ENCODE results near the gene ENAH. TPM values are rescaled to one million over a fixed set of nuclear protein-coding genes. Genes with fewer than 3 reads are reported as not detected.

ENAH gene
- total RNA-seq, 1 experiment from 2014 or later, result 100 TPM

DNA sequence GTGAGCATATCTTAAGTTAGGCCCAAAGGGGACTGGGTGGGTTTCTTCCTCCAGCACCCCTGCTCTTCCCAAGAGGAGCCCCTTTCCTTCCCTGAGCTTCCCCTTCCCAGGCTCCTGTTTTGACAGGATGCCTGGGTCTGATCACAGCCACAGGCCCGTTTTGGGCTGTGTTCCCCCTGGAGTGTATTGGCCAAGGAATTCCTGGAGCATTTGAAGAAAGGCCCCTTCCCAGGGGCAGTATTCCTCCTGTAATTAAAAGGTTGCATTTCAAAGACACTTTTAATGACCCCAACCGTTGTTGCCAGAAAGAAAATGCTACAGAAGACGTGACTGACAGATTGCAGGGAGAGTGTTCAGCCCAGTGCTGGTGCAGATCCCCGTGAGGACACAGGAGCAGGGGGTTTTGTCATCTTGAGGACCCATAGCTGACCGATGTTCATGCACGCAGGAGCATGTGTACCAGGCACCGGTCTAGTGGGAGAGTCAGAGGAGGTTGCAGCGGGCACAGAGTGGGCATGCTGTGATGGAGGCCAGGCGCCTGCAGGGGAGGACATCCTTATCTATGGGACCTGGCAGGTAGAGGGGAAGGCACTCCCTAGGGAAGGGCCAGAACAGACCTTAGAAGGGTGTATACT lies 205.8 kb downstream of the ENAH start:
- no TSS peak for BruUV-seq (replicated peaks)
- Histone ChIP-seq H4K20me1 (ENCODE audit: insufficient read depth) (no peaks in the 10 kb centered on the region), H3K9me2 (ENCODE audit: insufficient read depth) (no peaks in the 10 kb centered on the region), H3K4me2 (ENCODE audit: low read length) (no peak overlapping the region), H3K36me3 (ENCODE audit: control insufficient read depth in 1 of 2, insufficient read depth in 2 of 2, low read length in 2 of 2) (no peaks in the 10 kb centered on the region), H3K9me3 (ENCODE audit: control insufficient read depth in 1 of 2, insufficient read depth in 1 of 2, low read depth in 1 of 2, low read length in 2 of 2) (no peaks in the 10 kb centered on the region), H3K9ac (ENCODE audit: low read length) (no peak overlapping the region), H3K4me1 (ENCODE audit: control insufficient read depth in 1 of 2, insufficient read depth in 2 of 2, low read length in 2 of 2) (peaks cover 42 to 87% of the 10 kb centered on the region in 2 experiments), H3K27me3 (ENCODE audit: insufficient read depth, low read length) (no peaks in the 10 kb centered on the region), H3K4me3 (replicated peaks in 1 of 2; ENCODE audit: low read depth in 1 of 2, low read length in 2 of 2) (no peak overlapping the region), H3K27ac (ENCODE audit: low read depth, low read length) (no peak overlapping the region), H2AFZ (ENCODE audit: low read depth, low read length, poor library complexity, severe bottlenecking) (no peak overlapping the region), H3K79me2 (ENCODE audit: insufficient read depth, low read length) (no peaks in the 10 kb centered on the region)
- POLR2A ChIA-PET, result no interaction called here
- CTCF ChIA-PET, result no interaction called here
- no peak for ATAC-seq
- intact Hi-C loops (cut with micrococcal nuclease), result no loop called here
- no peak for DNase-seq (ENCODE audit: low read depth, low spot score)
- RAD21 ChIA-PET (ENCODE audit: low non-redundant PET in 1 of 2, low total read pairs in 2 of 2, uncharacterized antibody in 2 of 2, unreplicated experiment in 2 of 2), result no interaction called here
- TF ChIP-seq POLR2AphosphoS5 (IDR thresholded peaks at IDR 0.05; ENCODE audit: low read depth, low read length) (no peak), EZH2 (IDR thresholded peaks at IDR 0.05) (no peak), SRF (IDR thresholded peaks at IDR 0.05; ENCODE audit: low read depth) (no peak), EGR1 (IDR thresholded peaks at IDR 0.05; ENCODE audit: low read depth) (no peak), FOSL1 (IDR thresholded peaks at IDR 0.05; ENCODE audit: low read depth) (no peak), YY1 (IDR thresholded peaks at IDR 0.05; ENCODE audit: extremely low read depth, insufficient replicate concordance, low read depth, low read length) (no peak), POLR2A (IDR thresholded peaks at IDR 0.05; ENCODE audit: borderline replicate concordance, extremely low read depth, insufficient read depth, insufficient read length) (no peak), CBX3 (IDR thresholded peaks at IDR 0.05; ENCODE audit: low read depth) (no peak), SP1 (IDR thresholded peaks at IDR 0.05; ENCODE audit: low read depth) (no peak), JUND (IDR thresholded peaks at IDR 0.05) (no peak), TCF7L2 (IDR thresholded peaks at IDR 0.05; ENCODE audit: borderline replicate concordance, extremely low read depth, insufficient read depth, insufficient read length) (no peak), ZFX (IDR thresholded peaks at IDR 0.05) (no peak), ELF1 (IDR thresholded peaks at IDR 0.05; ENCODE audit: borderline replicate concordance, low read depth) (no peak), SIN3A (IDR thresholded peaks at IDR 0.05; ENCODE audit: low read depth) (no peak)
- TF ChIP-seq, protein P1, sequence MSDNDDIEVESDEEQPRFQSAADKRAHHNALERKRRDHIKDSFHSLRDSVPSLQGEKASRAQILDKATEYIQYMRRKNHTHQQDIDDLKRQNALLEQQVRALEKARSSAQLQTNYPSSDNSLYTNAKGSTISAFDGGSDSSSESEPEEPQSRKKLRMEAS (IDR thresholded peaks at IDR 0.05), result no peak
- TF ChIP-seq, protein P2, sequence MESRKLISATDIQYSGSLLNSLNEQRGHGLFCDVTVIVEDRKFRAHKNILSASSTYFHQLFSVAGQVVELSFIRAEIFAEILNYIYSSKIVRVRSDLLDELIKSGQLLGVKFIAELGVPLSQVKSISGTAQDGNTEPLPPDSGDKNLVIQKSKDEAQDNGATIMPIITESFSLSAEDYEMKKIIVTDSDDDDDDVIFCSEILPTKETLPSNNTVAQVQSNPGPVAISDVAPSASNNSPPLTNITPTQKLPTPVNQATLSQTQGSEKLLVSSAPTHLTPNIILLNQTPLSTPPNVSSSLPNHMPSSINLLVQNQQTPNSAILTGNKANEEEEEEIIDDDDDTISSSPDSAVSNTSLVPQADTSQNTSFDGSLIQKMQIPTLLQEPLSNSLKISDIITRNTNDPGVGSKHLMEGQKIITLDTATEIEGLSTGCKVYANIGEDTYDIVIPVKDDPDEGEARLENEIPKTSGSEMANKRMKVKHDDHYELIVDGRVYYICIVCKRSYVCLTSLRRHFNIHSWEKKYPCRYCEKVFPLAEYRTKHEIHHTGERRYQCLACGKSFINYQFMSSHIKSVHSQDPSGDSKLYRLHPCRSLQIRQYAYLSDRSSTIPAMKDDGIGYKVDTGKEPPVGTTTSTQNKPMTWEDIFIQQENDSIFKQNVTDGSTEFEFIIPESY (IDR thresholded peaks at IDR 0.05; ENCODE audit: extremely low read depth, insufficient replicate concordance, low read length), result no peak
- TF ChIP-seq, protein P3, sequence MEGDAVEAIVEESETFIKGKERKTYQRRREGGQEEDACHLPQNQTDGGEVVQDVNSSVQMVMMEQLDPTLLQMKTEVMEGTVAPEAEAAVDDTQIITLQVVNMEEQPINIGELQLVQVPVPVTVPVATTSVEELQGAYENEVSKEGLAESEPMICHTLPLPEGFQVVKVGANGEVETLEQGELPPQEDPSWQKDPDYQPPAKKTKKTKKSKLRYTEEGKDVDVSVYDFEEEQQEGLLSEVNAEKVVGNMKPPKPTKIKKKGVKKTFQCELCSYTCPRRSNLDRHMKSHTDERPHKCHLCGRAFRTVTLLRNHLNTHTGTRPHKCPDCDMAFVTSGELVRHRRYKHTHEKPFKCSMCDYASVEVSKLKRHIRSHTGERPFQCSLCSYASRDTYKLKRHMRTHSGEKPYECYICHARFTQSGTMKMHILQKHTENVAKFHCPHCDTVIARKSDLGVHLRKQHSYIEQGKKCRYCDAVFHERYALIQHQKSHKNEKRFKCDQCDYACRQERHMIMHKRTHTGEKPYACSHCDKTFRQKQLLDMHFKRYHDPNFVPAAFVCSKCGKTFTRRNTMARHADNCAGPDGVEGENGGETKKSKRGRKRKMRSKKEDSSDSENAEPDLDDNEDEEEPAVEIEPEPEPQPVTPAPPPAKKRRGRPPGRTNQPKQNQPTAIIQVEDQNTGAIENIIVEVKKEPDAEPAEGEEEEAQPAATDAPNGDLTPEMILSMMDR (IDR thresholded peaks at IDR 0.05 in 2 of 3, conservative IDR thresholded peaks at IDR 0.05 in 1 of 3; ENCODE audit: borderline replicate concordance in 1 of 3, insufficient read depth in 1 of 3, low read depth in 2 of 3, low read length in 2 of 3), result no peak
